ENCODE data around the gene UTP4.
"Not testable (repeated sequence)": the region's sequence is repeated elsewhere in the genome, so short reads cannot be mapped to it uniquely, and the experiment has no call there.

The UTP4 gene

DNA sequence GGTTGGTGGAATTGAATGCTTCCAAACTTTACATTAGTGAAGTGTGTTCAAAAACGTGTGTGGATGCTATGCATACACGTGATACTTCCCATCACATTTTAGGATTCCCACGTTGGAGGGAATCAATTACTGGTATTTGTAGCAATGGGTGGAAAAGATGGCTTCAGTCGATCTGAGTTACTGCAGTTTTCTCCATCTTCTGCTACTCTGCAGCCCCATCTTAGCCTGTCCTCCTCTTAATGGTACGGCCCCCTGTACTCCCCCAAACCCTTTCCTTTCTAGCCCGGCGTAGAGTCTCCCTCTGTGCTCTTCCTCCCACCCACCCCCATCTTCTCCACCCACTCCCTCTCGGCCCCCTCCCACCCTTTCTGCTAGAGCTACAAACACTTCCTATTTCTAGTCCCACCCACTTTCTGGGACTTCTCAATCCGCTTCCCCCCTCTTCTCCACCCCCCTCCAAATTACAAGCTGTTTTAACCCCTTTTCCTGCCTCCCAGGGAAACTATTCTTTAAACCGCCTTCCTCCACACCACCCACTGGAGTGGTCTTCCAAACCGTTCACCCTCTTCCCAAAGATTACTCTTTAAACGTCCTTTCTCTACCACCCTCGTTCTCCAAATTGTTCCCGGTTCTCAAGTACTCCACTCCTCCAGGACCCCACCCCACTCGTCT lies 1.1 kb upstream of the UTP4 start:
- DNase-seq, result peak in 4 of 51 donors; percentile 3 to 38 (median 24)

DNA sequence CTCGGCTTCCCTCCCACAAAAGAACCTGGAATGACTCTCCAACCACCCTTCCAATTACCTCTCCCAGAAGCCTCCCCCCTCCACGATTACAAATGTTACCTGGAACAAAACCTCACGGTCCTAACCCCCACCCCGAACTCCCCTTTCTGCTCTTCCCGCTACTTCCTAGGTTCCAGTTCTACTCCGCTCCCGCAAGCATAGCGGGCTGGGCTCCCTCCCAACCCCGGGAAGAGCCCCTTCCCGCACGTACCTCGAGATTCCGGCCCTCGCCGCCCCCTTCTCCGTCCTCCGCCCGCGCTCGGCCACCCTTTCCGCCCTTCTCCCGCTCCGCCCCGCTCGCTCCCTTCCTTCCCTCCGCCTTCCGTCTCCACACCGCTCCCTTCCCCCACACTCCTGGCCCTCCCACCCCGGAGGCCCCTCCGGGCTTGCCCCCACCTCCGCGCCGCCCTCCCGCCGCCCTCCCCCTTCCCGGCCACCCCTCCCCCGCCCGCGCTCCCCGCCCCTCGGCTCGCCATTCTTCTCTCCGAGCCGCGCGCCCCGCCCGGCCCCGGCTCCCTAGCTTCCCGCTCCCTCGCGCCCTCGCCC lies 518 bp upstream of the UTP4 start:
- DNase-seq, result peak in 41 of 51 donors; percentile 33 to 89 (median 69)

- DNase-seq, result no peak
Observed at GRCh38 chr16:69133373-69133954, 1.0 kb downstream of the UTP4 start.

DNA sequence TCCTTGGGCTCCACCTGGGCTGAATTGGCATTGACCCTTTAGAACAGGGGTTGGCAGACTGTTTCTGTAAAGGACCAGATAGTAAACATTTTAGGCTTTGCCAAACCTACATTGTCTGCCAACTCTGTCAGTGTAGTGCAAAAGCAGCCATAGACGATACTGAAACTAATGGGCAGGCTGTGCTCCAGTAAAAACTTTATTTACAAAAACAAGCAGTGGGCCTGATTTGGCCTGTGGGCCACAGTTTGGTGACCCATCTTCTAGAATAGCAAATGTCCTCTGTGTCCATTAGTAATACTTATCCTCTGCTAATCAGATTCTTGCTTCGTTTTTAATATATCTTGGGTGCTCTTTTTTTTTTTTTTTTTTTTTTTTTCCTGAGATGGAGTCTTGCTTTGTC lies 6.2 kb downstream of the UTP4 start:
- no peak for DNase-seq

GRCh38 chr16:69139464-69139863 lies 7.0 kb downstream of the UTP4 start:
- not testable (repeated sequence) for DNase-seq

DNA sequence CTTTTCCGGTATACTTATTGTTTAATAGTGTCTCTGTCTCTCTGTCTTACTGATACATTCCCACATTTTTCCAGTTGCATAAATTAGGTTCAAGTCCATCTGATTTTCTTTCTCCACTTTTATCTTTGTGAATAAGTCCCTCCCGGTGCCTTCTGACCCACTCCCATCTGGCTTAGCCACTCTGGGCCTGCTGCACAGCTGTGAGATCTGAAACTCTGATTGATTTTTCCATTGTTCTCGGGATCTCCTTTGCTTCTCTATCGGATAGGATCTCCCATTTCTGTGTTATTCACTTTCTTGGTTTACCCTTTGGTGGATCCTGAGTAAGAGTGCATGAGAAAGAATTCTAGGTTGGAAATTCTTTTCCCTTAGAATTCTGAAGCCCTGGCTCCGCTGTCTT lies 8.6 kb downstream of the UTP4 start:
- DNase-seq, result no peak

DNA sequence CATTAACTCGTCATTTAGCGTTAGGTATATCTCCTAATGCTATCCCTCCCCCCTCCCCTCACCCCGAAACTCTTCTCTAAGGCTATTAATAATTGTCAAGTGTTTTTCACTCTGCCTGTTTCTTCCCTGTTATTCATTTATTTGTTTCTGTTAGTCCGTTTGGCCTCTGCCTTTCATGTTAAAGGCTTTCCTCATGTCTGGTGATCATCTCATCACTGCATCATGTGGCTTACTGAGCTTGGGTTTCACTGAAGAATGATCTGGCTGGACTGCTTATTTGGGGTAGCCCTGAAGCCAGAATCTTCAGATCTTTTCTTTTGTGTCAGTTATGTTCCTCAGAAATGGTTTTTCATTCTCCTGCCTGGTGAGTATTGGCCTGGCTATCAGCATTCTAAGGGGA lies 9.5 kb downstream of the UTP4 start:
- DNase-seq, result no peak

DNA sequence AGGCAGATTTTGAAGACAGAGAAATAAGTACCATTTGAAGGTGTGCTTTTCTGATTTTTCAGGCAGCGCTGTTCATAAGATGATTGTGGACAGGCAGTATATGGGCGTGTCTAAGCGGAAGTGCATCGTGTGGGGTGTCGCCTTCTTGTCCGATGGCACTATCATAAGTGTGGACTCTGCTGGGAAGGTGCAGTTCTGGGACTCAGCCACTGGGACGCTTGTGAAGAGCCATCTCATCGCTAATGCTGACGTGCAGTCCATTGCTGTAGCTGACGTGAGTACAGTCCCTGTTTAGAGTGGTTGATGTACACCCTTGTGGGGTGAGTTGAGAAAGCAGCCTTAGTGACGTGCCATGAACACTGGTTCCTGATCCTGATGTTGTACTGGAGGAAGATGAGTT lies 10.7 kb downstream of the UTP4 start:
- no peak for DNase-seq

DNA sequence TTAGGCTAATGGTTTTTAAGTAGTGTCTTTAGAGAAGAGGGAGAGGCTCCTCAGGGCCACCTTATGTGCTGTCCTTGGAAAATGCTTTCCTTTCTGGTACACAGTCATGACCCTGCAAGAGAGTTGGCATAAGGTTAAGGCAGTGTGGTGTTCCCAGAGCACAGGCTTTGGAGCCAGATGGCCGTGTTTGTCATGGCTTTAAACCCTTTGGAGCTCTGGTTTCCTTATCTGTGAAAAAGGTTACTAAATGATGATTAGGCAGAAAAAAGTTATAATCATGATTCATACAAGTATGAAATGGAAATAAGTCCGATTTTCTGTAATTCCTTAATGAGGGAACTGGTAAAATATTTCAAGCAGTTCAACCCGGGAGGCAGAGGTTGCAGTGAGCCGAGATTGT lies 13.2 kb downstream of the UTP4 start:
- no peak for DNase-seq

- DNase-seq, result not testable (repeated sequence)
Observed at GRCh38 chr16:69149621-69150020, 17.2 kb downstream of the UTP4 start.

GRCh38 chr16:69150146-69150865 lies 17.9 kb downstream of the UTP4 start:
- peak in 24 of 51 donors; percentile 1 to 69 (median 19) for DNase-seq

- peak in 1 of 51 donors; percentile 36 for DNase-seq
Observed at GRCh38 chr16:69157196-69157595, 24.7 kb downstream of the UTP4 start.

GRCh38 chr16:69160192-69160591 lies 27.7 kb downstream of the UTP4 start:
- DNase-seq, result no peak

DNA sequence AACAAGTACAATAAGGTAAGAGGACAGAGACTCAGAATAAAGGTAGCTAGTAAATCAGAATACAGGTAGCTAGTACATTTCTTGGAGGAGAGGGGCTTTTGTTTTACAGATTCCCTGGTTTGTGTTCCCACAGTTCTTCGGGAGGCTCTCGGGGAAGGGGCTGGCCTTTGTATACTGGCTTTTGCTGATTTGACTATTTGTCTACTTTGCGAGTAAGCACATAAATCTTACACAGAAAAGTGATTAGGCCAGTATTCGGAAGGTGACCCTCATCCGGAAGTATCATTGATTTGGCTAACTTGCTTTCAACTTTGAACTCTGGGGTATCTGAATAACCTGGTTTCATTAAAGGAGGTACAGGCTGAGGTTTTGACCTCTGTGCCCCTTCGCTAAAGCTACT lies 33.1 kb downstream of the UTP4 start:
- no peak for DNase-seq

- peak in 2 of 51 donors; percentile 23 to 55 for DNase-seq
Observed at GRCh38 chr16:69166221-69166833, 33.9 kb downstream of the UTP4 start.

GRCh38 chr16:69166946-69167930 lies 34.8 kb downstream of the UTP4 start:
- DNase-seq, result peak in 1 of 51 donors; percentile 44

DNA sequence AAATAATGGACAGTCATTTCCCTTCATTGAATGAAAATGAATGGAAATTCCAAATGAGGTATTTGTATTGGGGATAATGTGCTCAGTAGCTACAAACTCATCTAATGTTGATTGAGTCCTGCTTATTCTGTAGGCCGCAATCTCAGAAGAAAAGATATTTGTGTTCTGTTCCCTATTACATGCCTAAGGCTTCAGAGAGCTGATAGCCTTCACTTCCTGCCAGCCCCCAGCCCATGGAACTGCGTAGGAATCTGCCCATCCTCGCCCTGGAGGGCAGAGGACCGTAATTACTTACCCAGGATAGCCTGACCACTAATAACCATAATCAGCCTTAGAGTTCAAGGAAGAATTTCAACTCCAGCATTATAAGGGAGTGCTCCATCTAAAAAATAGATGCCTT lies 36.6 kb downstream of the UTP4 start:
- DNase-seq, result no peak

GRCh38 chr16:69169607-69170352 lies 37.3 kb downstream of the UTP4 start:
- DNase-seq, result no peak

- no peak for DNase-seq
Observed at GRCh38 chr16:69171325-69172084, 39.1 kb downstream of the UTP4 start.
